Large intestine (tissue), 3 donors: ENCODE data around the gene PHF24. TPM values are rescaled to one million over a fixed set of nuclear protein-coding genes. Genes with fewer than 3 reads are reported as not detected.
"Not testable (repeated sequence)": the region's sequence is repeated elsewhere in the genome, so short reads cannot be mapped to it uniquely, and the experiment has no call there.

Experiments
- DNase-seq, 2 donors: peaks; one replicate each; pipeline versions ENCODE4 v3.0.0 to v3.0.0-alpha.2; 2013
- H3K27ac ChIP-seq: one replicate; pipeline ENCODE4 v1.5.1; 2013; ENCODE audit warnings: low read length
- H3K27me3 ChIP-seq: 2 replicates; pipeline ENCODE4 v1.6.1; 2013; ENCODE audit warnings: low read length; ENCODE audit not compliant: control insufficient read depth, insufficient read depth
- H3K36me3 ChIP-seq: 2 replicates; pipeline ENCODE4 v1.6.1; 2013; ENCODE audit warnings: low read length; ENCODE audit not compliant: control insufficient read depth, insufficient read depth
- H3K4me1 ChIP-seq: one replicate; pipeline ENCODE4 v1.6.1; 2013; ENCODE audit warnings: low read length; ENCODE audit not compliant: control insufficient read depth, insufficient read depth
- H3K4me3 ChIP-seq: one replicate; pipeline ENCODE4 v1.5.1; 2013; ENCODE audit warnings: low read length
- H3K9me3 ChIP-seq: one replicate; pipeline ENCODE4 v1.6.1; 2013; ENCODE audit warnings: mild to moderate bottlenecking, low read depth, low read length, moderate library complexity; ENCODE audit not compliant: control insufficient read depth
- WGBS: methylation state at CpG from one replicate; pipeline ENCODE4 v1.1.5; 2013; ENCODE audit warnings: low lambda C conversion rate; ENCODE audit not compliant: insufficient coverage; 5-methylcytosine and 5-hydroxymethylcytosine counted together
- polyA plus RNA-seq: library from polyadenylated mRNA; unstranded; fragments of 120-200 nt; gene quantifications from one replicate; pipeline ENCODE4 v1.2.1, GENCODE V29; 2013

Gene PHF24
- polyA plus RNA-seq, 1 donor = 1.6 TPM

DNA sequence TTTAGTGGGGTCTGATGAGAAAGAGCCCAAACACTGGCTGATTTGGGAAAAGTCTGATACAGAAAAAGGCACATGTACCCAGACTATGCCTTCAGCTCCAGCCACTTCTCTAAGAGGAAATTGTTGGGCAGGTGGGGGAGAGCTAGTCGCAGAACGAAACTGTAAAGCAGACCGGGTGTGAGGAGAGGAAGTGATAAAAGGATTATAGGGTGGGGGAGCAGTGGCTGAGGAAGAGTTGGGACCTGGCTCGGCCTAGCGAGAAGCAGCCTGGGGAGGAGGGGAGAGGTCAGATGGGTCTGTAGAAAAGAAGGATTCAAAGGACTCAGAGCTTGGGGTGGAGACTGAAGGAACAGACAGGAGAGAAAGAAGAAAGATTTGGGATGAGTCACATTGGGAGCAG lies 65.4 kb downstream of the PHF24 start:
- not testable (repeated sequence) for H3K27ac ChIP-seq, H3K4me3 ChIP-seq, H3K9me3 ChIP-seq, H3K36me3 ChIP-seq, DNase-seq, H3K27me3 ChIP-seq, H3K4me1 ChIP-seq
- WGBS = no CpG with 5 or more reads among the region's 5 CpGs

DNA sequence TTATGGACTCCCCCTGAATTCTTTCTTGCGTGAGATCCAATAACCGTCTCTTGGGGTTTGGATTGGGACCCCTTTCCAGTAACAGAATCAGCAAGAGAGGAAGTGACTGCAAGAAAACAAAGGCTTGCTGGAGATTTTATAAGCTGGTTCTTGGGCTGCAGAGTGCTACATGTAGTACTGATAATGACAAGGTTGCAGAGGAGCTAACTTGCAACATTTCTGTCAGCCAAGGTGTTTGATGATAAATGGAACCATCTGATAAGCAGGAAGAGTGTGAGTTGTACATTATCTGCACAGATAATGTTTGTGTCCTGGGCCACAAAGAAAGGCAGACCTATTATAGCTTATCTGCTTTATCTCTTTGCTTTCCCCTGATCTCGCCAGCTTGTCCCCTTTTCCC lies 68.6 kb downstream of the PHF24 start:
- WGBS = 60% methylated on average over 1 of the region's 3 CpGs
- no peak overlapping the region for H3K4me3 ChIP-seq
- no peak for DNase-seq
- H3K9me3 ChIP-seq = no peaks in the 10 kb centered on the region
- H3K27ac ChIP-seq = no peak overlapping the region
- H3K27me3 ChIP-seq = no peaks in the 10 kb centered on the region
- no peaks in the 10 kb centered on the region for H3K36me3 ChIP-seq
- no peaks in the 10 kb centered on the region for H3K4me1 ChIP-seq

DNA sequence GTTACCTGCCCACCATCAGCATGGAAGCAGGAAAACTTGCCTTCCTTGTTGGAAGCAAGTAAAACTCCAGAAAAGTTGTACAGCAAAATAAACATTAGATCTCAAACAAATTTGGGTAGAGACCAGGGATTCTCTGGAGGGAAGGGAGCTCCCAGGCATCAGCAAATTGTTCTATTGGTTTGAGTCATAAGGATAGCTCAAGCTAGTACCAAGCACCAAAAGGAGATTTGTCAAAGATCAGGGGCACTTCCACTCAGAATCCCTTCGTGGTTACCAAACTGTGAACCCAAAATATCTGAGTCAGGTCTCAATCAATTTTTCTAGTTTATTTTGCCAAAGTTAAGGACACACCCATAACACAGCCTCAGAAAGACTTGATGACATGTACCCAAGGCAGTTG lies 69.3 kb downstream of the PHF24 start:
- Histone ChIP-seq H3K4me3 (no peak overlapping the region), H3K4me1 (no peaks in the 10 kb centered on the region), H3K36me3 (no peaks in the 10 kb centered on the region), H3K27me3 (no peaks in the 10 kb centered on the region), H3K9me3 (no peaks in the 10 kb centered on the region), H3K27ac (no peak overlapping the region)
- no CpG with 5 or more reads among the region's 1 CpG for whole genome bisulfite sequencing
- no peak for DNase-seq

DNA sequence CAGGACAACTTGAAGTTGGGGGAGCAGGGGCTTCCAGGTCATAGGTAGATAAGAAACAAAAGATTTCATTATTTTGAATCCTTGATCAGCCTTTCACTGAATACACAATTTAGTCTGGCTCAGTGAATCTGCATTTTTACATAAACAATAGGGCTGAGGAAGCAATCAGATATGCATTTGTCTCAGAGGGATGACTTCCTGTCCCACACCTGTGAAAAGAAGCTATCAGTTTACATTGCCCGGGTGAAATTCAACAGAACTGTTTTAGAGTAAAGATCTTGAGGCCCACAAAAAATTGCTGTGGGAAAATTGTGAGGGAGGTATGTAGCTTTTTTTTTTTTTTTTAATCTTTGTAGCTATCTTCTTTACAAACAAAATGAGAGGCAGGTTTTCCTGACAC lies 69.8 kb downstream of the PHF24 start:
- H3K27ac ChIP-seq = no peak overlapping the region
- H3K4me1 ChIP-seq = no peaks in the 10 kb centered on the region
- DNase-seq = no peak
- H3K4me3 ChIP-seq = no peak overlapping the region
- no CpG with 5 or more reads among the region's 1 CpG for WGBS
- no peaks in the 10 kb centered on the region for H3K27me3 ChIP-seq
- no peaks in the 10 kb centered on the region for H3K36me3 ChIP-seq
- no peaks in the 10 kb centered on the region for H3K9me3 ChIP-seq

DNA sequence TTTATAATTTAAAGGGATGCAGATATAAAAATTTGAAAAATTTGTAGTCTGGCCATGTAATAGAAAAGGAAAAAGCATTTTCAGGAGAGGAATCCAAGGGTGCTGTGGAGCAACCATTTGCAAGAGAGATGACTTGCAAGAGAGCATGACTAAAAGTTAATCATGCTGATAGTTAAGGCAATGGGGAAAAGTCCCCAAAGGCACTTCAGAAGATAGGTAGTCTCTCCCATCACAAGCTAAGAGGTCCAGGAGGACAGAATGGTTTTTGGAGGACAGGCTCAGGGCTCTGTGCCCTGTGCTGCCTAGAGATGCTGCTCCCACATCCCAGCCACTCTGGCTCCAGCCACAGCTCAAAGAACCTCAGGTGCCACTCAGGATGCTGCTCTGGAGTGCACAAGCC lies 70.3 kb downstream of the PHF24 start:
- Histone ChIP-seq H3K27me3 (no peaks in the 10 kb centered on the region), H3K27ac (no peak overlapping the region), H3K9me3 (no peaks in the 10 kb centered on the region), H3K36me3 (no peaks in the 10 kb centered on the region), H3K4me3 (no peak overlapping the region), H3K4me1 (no peaks in the 10 kb centered on the region)
- no peak for DNase-seq

DNA sequence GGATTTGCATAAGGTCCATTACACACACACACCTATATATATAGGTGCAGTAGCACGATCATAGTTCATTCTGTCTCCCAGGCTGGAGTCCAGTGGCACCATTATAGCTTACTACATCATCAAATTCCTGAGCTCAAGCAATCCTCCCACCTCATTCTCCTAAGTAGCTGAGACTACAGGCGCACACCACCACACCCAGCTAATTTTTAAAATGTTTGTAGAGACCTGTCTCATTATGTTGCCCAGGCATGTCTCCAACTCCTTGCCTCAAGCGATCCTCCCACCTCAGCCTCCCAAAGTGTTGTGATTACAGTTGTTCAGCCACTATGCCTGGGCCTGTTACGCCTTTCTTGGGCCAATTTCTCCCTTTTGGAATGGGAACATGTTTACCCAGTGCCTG lies 71.2 kb downstream of the PHF24 start:
- Histone ChIP-seq H3K9me3 (no peaks in the 10 kb centered on the region), H3K27ac (no peak overlapping the region), H3K4me1 (no peaks in the 10 kb centered on the region), H3K4me3 (no peak overlapping the region), H3K36me3 (no peaks in the 10 kb centered on the region), H3K27me3 (no peaks in the 10 kb centered on the region)
- no peak for DNase-seq
- no CpG with 5 or more reads among the region's 4 CpGs for WGBS

DNA sequence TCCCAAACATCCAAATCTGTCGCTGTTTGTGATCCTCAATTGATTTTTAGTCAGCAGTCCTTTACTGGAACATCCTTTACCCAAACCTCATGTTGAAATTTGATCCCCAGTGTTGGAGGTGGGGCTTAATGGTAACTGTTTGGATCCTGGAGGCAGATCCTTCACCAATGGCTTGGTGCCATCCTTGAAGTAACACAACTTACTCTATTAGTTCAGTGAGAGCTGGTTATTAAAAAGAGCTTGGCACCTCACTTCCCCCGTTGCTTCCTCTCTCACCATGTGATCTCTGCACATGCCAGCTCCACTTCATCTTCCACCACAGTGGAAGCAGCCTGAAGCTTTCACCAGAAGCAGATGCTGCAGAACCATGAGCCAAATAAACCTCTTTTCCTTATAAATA lies 71.8 kb downstream of the PHF24 start:
- Histone ChIP-seq H3K36me3 (no peaks in the 10 kb centered on the region), H3K4me1 (no peaks in the 10 kb centered on the region), H3K27ac (no peak overlapping the region), H3K9me3 (no peaks in the 10 kb centered on the region), H3K4me3 (no peak overlapping the region), H3K27me3 (no peaks in the 10 kb centered on the region)
- WGBS = 100% methylated on average over 1 of the region's 2 CpGs
- DNase-seq = no peak

Other genes with a start within 250 kb of the PHF24 start
- 60.4 TPM for gene CCL21, start 248.1 kb upstream of the PHF24 start, polyA plus RNA-seq
- 9.7 TPM for gene DNAJB5, start 31.5 kb downstream of the PHF24 start, polyA plus RNA-seq
- 189 TPM for gene VCP, start 114.3 kb downstream of the PHF24 start, polyA plus RNA-seq
- gene FANCG, start 121.7 kb downstream of the PHF24 start, polyA plus RNA-seq = 25.9 TPM
- 25.5 TPM for gene PIGO, start 138.3 kb downstream of the PHF24 start, polyA plus RNA-seq
- gene STOML2, start 144.8 kb downstream of the PHF24 start, polyA plus RNA-seq = 125 TPM
- 11.4 TPM for gene ATOSB, start 157.6 kb downstream of the PHF24 start, polyA plus RNA-seq
- gene UNC13B, start 203.7 kb downstream of the PHF24 start, polyA plus RNA-seq = 33.1 TPM